HEK293T (cell line): ENCODE results near the gene ZNF565.

ENCODE experiments used
- BHLHE40 ChIP-seq: fragments of 450-650 bp; IDR thresholded peaks from 2 replicates; pipeline ENCODE4 v1.6.1; 2016; ENCODE audit warnings: mild to moderate bottlenecking, moderate library complexity, borderline replicate concordance
- CTBP1 ChIP-seq: fragments of 450-650 bp; IDR thresholded peaks from 2 replicates; pipeline ENCODE4 v1.6.1; 2016; ENCODE audit warnings: borderline replicate concordance
- ELF4 ChIP-seq: fragments of 450-650 bp; IDR thresholded peaks from 2 replicates; pipeline ENCODE4 v1.6.1; 2017; ENCODE audit warnings: antibody characterized with exemption
- FOXA1 ChIP-seq: fragments of 450-650 bp; IDR thresholded peaks from 2 replicates; pipeline ENCODE4 v1.6.1; 2016; ENCODE audit warnings: mild to moderate bottlenecking
- FOXM1 ChIP-seq: fragments of 450-650 bp; IDR thresholded peaks from 2 replicates; pipeline ENCODE4 v1.6.1; 2017; ENCODE audit warnings: mild to moderate bottlenecking, borderline replicate concordance
- HDGF ChIP-seq: fragments of 450-650 bp; IDR thresholded peaks from 2 replicates; pipeline ENCODE4 v1.6.1; 2017; ENCODE audit warnings: antibody characterized with exemption, borderline replicate concordance
- LEF1 ChIP-seq: fragments of 450-650 bp; IDR thresholded peaks from 2 replicates; pipeline ENCODE4 v1.6.1; 2017; ENCODE audit warnings: mild to moderate bottlenecking, borderline replicate concordance
- NFRKB ChIP-seq: fragments of 450-650 bp; IDR thresholded peaks from 2 replicates; pipeline ENCODE4 v1.6.1; 2016; ENCODE audit warnings: mild to moderate bottlenecking, moderate library complexity
- PKNOX1 ChIP-seq: fragments of 450-650 bp; IDR thresholded peaks from 2 replicates; pipeline ENCODE4 v1.6.1; 2016
- SP1 ChIP-seq: fragments of 450-650 bp; IDR thresholded peaks from 2 replicates; pipeline ENCODE4 v1.6.1; 2017
- SUZ12 ChIP-seq: fragments of 450-650 bp; IDR thresholded peaks from 2 replicates; pipeline ENCODE4 v1.6.1; 2016; ENCODE audit warnings: mild to moderate bottlenecking
- ZNF384 ChIP-seq: fragments of 450-650 bp; IDR thresholded peaks from 2 replicates; pipeline ENCODE4 v1.6.1; 2016

GRCh38 chr19:36163813-36164212 lies 50.7 kb downstream of the ZNF565 start:
- TF ChIP-seq SP1 = no peak
- TF ChIP-seq FOXM1 = no peak
- TF ChIP-seq NFRKB = no peak
- no peak for TF ChIP-seq LEF1
- no peak for TF ChIP-seq ELF4
- TF ChIP-seq CTBP1 = no peak
- TF ChIP-seq BHLHE40 = no peak
- no peak for TF ChIP-seq SUZ12
- no peak for TF ChIP-seq ZNF384
- no peak for TF ChIP-seq HDGF
- TF ChIP-seq PKNOX1 = no peak
- no peak for TF ChIP-seq FOXA1
